Measurements from ENCODE around the gene BPIFB3.
"Not testable (repeated sequence)": the region's sequence is repeated elsewhere in the genome, so short reads cannot be mapped to it uniquely, and the experiment has no call there.

BPIFB3 gene

GRCh38 chr20:33105316-33105924, 51.7 kb downstream of the BPIFB3 start:
- in situ Hi-C loops (cut with HindIII; ENCODE audit: low pct_ligation_motif_present, low sequenced_read_pairs): no loop called here
- TF ChIP-seq CTCF (IDR thresholded peaks at IDR 0.05; ENCODE audit: low read depth, low read length, missing control alignments): no peak
- H3K27ac ChIP-seq: no peak overlapping the region
- H3K4me3 ChIP-seq (ENCODE audit: low read depth, low read length): no peak overlapping the region
- no peaks in the 10 kb centered on the region for H3K36me3 ChIP-seq (replicated peaks)
- DNase-seq: no peak
- no peaks in the 10 kb centered on the region for H3K27me3 ChIP-seq (replicated peaks)

GRCh38 chr20:33106058-33106620, 52.4 kb downstream of the BPIFB3 start:
- H3K27ac ChIP-seq; H3K27me3 ChIP-seq (replicated peaks); H3K36me3 ChIP-seq (replicated peaks); H3K4me3 ChIP-seq (ENCODE audit: low read depth, low read length); in situ Hi-C loops (cut with HindIII; ENCODE audit: low pct_ligation_motif_present, low sequenced_read_pairs); DNase-seq: not testable (repeated sequence)

GRCh38 chr20:33108661-33109060, 55.0 kb downstream of the BPIFB3 start:
- in situ Hi-C loops (cut with HindIII; ENCODE audit: low pct_ligation_motif_present, low sequenced_read_pairs): no loop called here
- Histone ChIP-seq H3K36me3 (replicated peaks) (no peaks in the 10 kb centered on the region), H3K4me3 (ENCODE audit: low read depth, low read length) (no peak overlapping the region), H3K27me3 (replicated peaks) (no peaks in the 10 kb centered on the region), H3K27ac (no peak overlapping the region)
- no peak for TF ChIP-seq CTCF (IDR thresholded peaks at IDR 0.05; ENCODE audit: low read depth, low read length, missing control alignments)
- no peak for DNase-seq

GRCh38 chr20:33110147-33110825, 56.6 kb downstream of the BPIFB3 start:
- DNase-seq: no peak
- TF ChIP-seq CTCF (IDR thresholded peaks at IDR 0.05; ENCODE audit: low read depth, low read length, missing control alignments): no peak
- in situ Hi-C loops (cut with HindIII; ENCODE audit: low pct_ligation_motif_present, low sequenced_read_pairs): no loop called here
- Histone ChIP-seq H3K27me3 (replicated peaks) (no peaks in the 10 kb centered on the region), H3K36me3 (replicated peaks) (no peaks in the 10 kb centered on the region), H3K27ac (no peak overlapping the region), H3K4me3 (ENCODE audit: low read depth, low read length) (no peak overlapping the region)

- no peaks in the 10 kb centered on the region for H3K36me3 ChIP-seq (replicated peaks)
- H3K27ac ChIP-seq: no peak overlapping the region
- in situ Hi-C loops (cut with HindIII; ENCODE audit: low pct_ligation_motif_present, low sequenced_read_pairs): no loop called here
- H3K27me3 ChIP-seq (replicated peaks): no peaks in the 10 kb centered on the region
- no peak overlapping the region for H3K4me3 ChIP-seq (ENCODE audit: low read depth, low read length)
- no peak for TF ChIP-seq CTCF (IDR thresholded peaks at IDR 0.05; ENCODE audit: low read depth, low read length, missing control alignments)
- no peak for DNase-seq
Observed at GRCh38 chr20:33111306-33111705, 57.6 kb downstream of the BPIFB3 start.

- no peak for TF ChIP-seq CTCF (IDR thresholded peaks at IDR 0.05; ENCODE audit: low read depth, low read length, missing control alignments)
- no peak overlapping the region for H3K4me3 ChIP-seq (ENCODE audit: low read depth, low read length)
- in situ Hi-C loops (cut with HindIII; ENCODE audit: low pct_ligation_motif_present, low sequenced_read_pairs): no loop called here
- H3K27me3 ChIP-seq (replicated peaks): no peaks in the 10 kb centered on the region
- DNase-seq: no peak
- H3K36me3 ChIP-seq (replicated peaks): no peaks in the 10 kb centered on the region
- no peak overlapping the region for H3K27ac ChIP-seq
Observed at GRCh38 chr20:33112547-33113386, 59.1 kb downstream of the BPIFB3 start.

Data from brain microvascular endothelial cell (primary cell).